Keratinocyte (primary cell): Measurements from ENCODE around the gene PHACTR2. TPM values are rescaled to one million over a fixed set of nuclear protein-coding genes. Genes with fewer than 3 reads are reported as not detected.

Experiments used
- polyA plus RNA-seq, 5 experiments: library from polyadenylated mRNA; depleted of rRNA in 3 of 5; stranded (reverse) in 3 of 5; stranded (forward) in 1 of 5; unstranded in 1 of 5; fragments of >200 nt; gene quantifications; 1 replicate in 1 of 5; 2 replicates in 3 of 5; 3 replicates in 1 of 5; pipeline versions ENCODE4 v1.2.1 to v1.2.3, GENCODE V29; 2011 to 2012; ENCODE audit warnings: missing spikeins in 2 of 5, low read depth in 1 of 5, low replicate concordance in 1 of 5
- small RNA-seq, 3 experiments: library from RNA; depleted of rRNA; stranded (forward); fragments of <200 nt; gene quantifications; one replicate each; pipeline ENCODE3, GENCODE V24; 2012; ENCODE audit warnings: low read depth in 3 of 3, low replicate concordance in 1 of 3; ENCODE audit not compliant: insufficient read length in 3 of 3

Gene PHACTR2
- polyA plus RNA-seq, 1 donor (not counting 4 experiments of a cell fraction or from before 2014, with no cell fraction given), result 9.4 TPM

Small RNA genes lying within 50 kb of the gene (small RNA-seq; reads per million reads assigned to genes)
- gene ZC2HC1B, result 0 reads per million in 3 experiments

Other genes starting within 250 kb of the PHACTR2 start
- gene ADAT2, start 227.3 kb upstream of the PHACTR2 start, polyA plus RNA-seq, result 8.0 to 23.1 TPM (median 14.8 TPM) in 3 replicates
- 29.4 to 68.1 TPM (median 67.4 TPM) in 3 replicates for gene PEX3, start 227.2 kb upstream of the PHACTR2 start, polyA plus RNA-seq
- gene FUCA2, start 166.2 kb upstream of the PHACTR2 start, polyA plus RNA-seq, result 10.8 to 14.0 TPM (median 12.5 TPM) in 3 replicates
- 14.9 to 35.2 TPM (median 25.5 TPM) in 3 replicates for gene LTV1, start 165.4 kb downstream of the PHACTR2 start, polyA plus RNA-seq
- gene ZC2HC1B, start 186.5 kb downstream of the PHACTR2 start, polyA plus RNA-seq, result not detected in 3 replicates